Umbilical cord (tissue), 2 donors: ENCODE results near the gene EVA1A. TPM values are rescaled to one million over a fixed set of nuclear protein-coding genes. Genes with fewer than 3 reads are reported as not detected.
A peak's percentile ranks its signal among the peaks of the same experiment; 100 is the strongest.

Experiments
- DNase-seq: peaks from one replicate; pipeline ENCODE4 v3.0.0-alpha.2; 2015; ENCODE audit warnings: low spot score
- total RNA-seq: library from RNA; depleted of rRNA; stranded (reverse); fragments of >200 nt; gene quantifications from one replicate; pipeline ENCODE4 v1.2.3, GENCODE V29; 2014; ENCODE audit warnings: low replicate concordance; ENCODE audit not compliant: insufficient read depth

Gene EVA1A
- total RNA-seq, 1 donor from 2014 or later, result 14.4 TPM

DNA sequence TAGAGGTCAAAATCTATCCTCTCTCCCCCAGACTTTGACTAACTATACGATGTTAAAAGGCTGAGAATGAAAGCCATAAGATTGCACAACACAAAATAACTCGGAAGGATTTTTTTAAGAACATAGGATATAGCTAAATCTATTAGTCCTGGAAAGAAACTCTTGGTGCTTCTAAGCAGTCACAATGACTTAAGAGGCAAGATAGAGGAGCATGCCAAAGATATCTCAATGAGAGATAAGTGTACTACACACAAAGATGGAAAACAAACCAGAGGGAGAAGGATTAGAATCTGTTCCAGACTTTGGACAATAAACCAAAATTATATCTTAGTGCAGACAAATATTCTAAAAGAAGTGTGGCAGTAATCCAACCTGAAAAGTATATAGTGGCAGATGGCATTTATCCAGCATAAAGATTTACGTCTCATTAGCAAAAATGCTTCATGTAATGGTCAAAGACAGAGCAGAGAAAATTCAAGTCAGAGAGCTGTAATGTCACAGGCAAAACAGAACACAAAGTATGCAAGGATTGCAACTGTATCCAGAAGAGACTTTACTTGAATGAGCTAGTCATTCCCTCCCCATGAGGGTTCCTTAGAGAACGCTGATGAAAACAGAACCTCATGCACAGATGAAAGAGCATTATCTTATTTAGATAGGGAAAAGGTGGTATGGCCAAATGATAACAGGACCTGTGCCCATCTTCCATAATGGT, 28.8 kb upstream of the EVA1A start:
- DNase-seq, result peak; percentile 96

GRCh38 chr2:75587954-75588587, 27.3 kb upstream of the EVA1A start:
- no peak for DNase-seq

- DNase-seq, result no peak
Measured at GRCh38 chr2:75586971-75587370, 26.2 kb upstream of the EVA1A start.

DNA sequence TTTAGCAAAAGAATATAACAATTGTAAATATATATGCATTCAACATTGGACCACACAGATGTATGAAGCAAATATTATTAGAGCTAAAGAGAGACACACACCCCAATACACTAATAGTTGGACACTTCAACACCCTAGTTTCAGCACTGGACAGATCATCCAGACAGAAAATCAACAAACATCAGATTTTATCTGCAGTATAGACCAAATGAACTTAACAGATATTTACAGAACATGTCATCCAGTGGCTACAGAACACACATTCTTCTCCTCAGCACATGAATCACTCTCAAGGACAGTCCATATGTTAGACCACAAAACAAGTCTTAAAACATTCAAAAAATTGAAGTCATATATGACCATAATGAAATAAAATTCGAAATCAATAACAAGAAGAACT, 22.1 kb upstream of the EVA1A start:
- DNase-seq, result no peak

DNA sequence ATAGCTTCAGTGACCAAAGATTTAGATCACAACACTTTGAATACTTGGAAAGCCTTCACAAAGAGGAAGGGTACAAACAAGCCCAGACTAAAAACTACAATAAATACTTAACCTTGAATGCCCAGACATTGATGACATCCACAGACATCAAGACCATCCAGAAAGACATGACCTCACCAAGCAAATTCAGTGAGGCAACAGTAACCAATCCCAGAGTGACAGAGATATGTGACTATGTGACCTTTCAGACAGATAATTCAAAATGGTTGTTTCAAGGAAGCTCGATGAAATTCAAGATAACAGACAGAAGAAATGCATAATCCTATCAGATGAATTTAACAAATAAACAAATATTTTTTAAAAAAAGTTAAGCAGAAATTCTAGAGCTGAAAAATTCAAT, 19.9 kb upstream of the EVA1A start:
- DNase-seq, result no peak

GRCh38 chr2:75580156-75580555, 19.4 kb upstream of the EVA1A start:
- no peak for DNase-seq

DNA sequence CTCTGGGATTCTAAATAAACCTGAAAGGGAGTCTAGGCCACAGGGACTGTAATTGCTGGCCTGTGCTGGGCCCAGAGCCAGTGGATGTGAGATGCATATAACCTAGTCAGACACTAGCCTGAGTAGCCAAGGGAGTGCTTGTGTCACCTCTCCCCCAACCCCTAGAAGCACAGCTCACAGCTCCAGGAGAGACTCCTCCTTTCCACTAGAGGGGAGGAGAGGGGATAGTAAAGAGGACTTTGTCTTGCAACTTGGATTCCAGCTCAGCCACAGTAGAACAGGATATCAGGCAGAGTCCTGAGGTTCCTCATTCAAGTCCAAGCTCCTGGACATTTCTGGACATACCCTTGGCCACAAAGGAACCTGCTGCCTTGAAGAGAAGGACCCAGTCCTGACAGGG, 18.4 kb upstream of the EVA1A start:
- no peak for DNase-seq

- no peak for DNase-seq
Measured at GRCh38 chr2:75577280-75577679, 16.5 kb upstream of the EVA1A start.

GRCh38 chr2:75574106-75574505, 13.4 kb upstream of the EVA1A start:
- DNase-seq, result no peak

DNA sequence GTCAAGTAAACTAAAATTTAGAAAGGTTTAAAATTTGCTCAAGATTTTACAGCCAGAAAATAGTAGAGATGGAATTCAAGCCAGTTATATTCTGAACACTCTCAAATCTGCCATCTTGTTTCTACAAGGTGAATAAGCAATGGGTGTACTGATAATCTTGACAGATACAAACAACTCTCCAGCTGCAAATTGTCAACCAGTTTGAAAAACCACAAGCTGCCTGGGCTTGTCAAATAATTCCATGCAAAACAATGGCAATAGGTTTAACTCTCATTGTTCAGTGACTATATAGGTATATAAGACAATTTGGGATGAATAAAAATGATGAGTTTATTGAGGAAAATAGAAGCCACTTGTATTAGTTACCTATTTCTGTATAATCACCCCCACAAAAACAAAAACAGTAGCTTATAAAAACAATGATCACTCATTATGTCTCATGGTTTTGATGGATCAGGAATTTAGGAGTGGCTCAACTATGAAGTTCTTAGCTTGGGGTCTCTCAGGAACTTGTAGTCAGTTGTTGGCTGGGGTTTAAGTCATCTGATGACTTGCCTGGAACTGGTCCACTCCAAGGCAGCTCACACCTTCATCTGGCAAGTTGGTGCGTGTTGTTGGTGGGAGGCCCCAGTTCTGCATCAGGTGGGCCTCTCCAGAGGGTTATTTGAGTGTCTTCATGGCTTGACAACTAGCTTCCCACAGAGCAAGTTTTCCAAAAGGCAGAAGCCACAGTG, 12.6 kb upstream of the EVA1A start:
- no peak for DNase-seq

- no peak for DNase-seq
Measured at GRCh38 chr2:75571730-75572430, 11.1 kb upstream of the EVA1A start.

DNA sequence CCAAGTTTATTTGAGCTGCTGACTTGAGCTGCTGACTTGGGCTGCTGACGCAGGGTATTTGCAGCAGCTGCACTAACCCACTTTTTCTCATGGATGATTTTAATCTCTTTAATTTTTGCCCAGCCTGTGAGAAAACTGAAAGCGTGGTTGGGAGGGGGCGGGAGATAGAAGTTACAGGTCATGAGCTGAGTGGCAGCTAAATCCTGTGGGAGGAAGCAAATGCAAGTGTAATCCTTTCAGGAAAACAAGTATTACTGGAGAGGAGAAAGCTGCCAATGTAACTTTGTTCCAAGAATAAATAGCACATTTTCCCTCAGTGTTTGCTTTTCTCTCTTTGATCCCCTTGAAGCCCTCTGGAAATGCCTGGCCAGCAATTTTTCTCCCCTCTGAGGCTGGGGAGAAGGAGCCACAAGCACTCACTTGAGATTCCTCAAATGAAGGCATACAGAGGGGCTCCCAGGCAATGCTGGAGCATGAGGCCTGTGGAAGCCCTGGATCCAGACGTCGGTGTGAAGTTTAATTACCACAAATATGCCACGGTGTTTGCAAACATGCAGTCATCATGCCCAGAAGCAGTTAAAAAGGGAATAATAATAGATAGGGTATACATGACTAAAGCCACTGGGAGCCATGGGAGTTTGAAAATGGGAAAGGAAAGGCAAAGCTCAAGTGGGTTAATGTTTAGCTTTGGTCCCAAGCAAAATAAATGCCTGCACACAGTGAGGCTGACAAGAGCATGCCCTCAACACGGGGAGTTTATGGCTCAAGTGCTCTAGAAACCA, 10.4 kb upstream of the EVA1A start:
- DNase-seq, result peak; percentile 80

DNA sequence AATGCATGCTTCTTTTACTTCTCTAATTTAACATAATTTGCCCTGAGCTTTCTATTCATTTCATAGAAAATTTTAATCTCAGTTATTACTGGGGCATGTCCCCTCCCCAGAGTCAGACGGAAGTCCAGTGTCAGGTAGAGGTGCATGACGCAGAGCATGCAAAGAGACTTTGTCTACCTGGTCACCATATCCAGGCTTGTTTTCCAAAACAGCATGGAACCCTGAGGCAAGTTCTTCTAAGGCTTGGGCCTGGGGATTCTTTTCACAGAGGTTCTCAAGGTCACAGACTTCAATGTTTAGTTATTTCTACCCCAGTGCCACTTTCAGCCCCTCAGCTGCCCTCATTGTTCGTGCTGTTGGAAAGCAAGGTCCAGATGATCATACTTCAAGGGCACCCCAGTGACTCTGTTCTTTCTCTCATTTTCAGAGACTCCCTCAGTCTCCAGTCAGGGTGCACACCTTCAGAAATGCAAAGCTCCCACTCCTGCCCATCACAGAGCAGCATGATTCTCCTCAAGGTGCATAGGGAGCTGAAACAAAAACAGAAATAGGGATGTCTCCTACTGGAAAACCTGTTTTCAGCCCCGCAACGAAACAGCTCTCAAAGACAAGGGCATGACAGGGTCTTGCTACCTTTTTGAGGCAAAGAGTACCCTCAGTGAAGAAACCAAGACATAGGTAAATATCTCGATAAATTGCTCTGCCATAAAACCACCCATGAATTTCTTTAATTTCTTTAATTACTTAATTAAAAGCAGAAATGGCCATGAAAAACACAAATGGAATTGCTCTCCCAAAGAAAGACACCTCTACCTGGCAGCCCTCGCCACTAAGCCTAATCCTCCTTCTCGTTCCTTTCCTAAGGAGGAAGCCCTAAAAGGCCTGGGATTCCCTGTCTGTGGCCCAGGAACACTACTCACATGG, 9.5 kb upstream of the EVA1A start:
- no peak for DNase-seq

GRCh38 chr2:75569546-75569945, 8.8 kb upstream of the EVA1A start:
- no peak for DNase-seq

DNA sequence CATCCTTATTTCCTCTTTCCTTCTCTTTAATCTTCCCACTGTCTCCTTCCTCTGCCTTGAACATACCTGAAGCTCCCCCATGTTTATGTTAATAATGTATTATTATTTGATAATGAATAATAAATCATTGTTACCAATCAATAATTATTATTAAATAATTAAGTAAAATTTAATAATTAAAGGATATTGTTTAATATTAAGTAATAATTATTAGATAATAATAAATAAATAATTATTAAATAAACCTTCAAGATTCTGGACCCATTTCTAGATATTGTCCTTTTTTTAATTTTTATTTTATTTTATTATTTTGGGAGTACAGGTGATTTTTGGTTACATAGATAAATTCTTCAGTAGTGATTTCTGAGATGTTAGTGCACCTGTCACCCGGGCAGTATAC, 7.4 kb upstream of the EVA1A start:
- no peak for DNase-seq

DNA sequence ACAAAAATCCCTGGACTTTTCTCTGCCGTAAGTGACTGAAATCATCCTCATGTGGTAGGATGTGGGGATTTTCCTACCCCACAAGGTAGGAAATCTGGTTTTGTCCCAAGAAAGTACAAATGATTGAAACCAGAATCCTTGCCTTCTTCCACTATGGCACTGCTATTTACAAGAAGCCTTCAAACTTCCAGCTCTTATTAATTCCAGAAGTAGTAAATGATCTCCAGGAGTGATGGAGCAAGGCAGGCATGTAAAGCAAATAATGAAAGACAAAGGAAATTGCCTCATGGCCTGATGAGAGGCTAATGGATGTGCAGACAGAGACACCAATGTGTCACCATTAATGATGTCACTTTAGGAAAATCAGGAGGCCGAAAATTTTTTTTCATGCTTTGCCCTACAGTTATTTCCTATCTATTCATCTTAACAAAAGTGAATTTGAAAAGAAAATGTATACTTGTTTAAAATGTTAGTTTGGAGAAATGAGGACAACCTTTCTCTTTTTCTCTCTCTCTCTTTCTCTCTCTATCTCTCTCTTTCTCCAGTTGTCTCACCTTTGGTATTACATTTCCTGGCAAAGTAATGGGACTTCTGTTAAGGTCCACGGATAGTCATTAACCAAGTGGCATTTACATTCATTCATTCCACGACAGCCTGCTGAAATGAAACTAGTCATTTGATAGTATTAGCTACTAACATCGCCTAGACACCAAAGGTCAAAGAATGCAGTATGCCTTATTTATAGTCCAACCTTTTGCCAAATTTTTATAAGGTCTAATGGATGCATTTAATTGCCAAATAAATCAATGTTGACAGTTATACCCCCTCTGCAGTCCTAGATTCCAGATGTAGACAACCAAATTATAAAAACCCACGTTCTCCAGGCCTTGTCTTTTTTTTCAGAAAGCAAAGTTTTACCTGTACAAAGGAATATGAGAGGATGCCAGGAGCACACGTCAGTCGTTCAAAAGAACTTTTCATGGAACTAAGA, 5.0 kb upstream of the EVA1A start:
- no peak for DNase-seq

GRCh38 chr2:75564713-75565359, 4.1 kb upstream of the EVA1A start:
- DNase-seq, result no peak

DNA sequence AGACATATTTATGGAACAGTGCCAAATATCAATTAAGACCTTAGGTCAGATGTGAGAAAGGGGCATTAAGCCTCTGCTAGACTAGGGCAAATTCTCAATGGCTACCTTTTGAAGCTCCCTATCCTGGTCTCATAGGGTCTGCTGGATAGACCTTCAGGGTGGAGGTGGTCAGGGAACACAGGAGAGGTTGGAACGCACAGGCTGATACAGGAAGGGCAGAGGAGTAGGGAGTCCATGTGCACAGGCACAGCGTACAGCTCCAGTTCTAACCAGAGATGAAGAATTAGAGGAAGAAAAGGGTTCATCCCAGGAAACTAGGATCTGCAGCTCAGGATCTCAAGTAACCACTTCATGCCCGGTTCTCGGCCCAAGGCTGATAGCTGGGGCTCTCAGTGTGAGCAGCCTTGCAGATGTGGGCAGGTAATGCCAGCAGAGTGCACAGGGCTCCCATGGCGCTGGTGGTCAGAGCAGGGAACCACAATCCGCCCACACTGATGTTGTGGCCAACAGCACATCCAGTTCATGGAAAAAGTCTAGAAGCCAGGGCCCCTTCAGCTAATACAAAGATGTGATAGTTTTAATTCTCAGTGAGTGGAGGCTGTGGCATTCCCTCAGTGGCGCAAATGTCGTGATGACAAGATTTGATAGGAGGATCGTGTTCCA, 3.4 kb upstream of the EVA1A start:
- no peak for DNase-seq
